ENCODE data around the gene SLC25A52. TPM values are rescaled to one million over a fixed set of nuclear protein-coding genes. Genes with fewer than 3 reads are reported as not detected.

SLC25A52 gene
- total RNA-seq: 0.09 TPM in 1 of 2 replicates, not detected in the other

GRCh38 chr18:31760695-31761094 lies at the start of gene SLC25A52:
SLC25A52 (minus strand) TSS chr18:31760880; CDS start chr18:31760661, 219 bp downstream.

Other genes with a start within 250 kb of the SLC25A52 start
- not detected in 2 replicates for gene TTR, start 169.0 kb downstream of the SLC25A52 start, total RNA-seq
- 4.8 and 9.3 TPM in 2 replicates for gene B4GALT6, start 76.3 kb downstream of the SLC25A52 start, total RNA-seq
- gene TRAPPC8, start 182.2 kb upstream of the SLC25A52 start, total RNA-seq: 39.9 and 43.3 TPM in 2 replicates